Stimulated activated CD4-positive, alpha-beta T cell treated with anti-CD3 and anti-CD28 coated beads, Interleukin-12 subunit alpha, Interleukin-12 subunit beta, amount 100 ng/mL, for 24 hours (primary cell): ENCODE results near the gene NME2.
A peak's percentile ranks its signal among the peaks of the same experiment; 100 is the strongest.
"Not testable (repeated sequence)": the region's sequence is repeated elsewhere in the genome, so short reads cannot be mapped to it uniquely, and the experiment has no call there.

ENCODE experiments used
- DNase-seq, 2 experiments: peaks; one replicate each; pipeline ENCODE4 v3.0.0-alpha.2; 2020; ENCODE audit warnings: low read depth in 2 of 2

The NME2 gene

GRCh38 chr17:51166198-51166986, at the start of gene NME2:
NME2 (plus strand) TSS chr17:51166411; CDS start chr17:51166831, 420 bp downstream.
- peak; percentile 61 to 75 for DNase-seq

- DNase-seq: no peak
Observed at GRCh38 chr17:51118330-51119195, 47.6 kb upstream of the NME2 start.

GRCh38 chr17:51119415-51120356, 46.5 kb upstream of the NME2 start:
- peak in 1 of 2 experiments; percentile 17 for DNase-seq

GRCh38 chr17:51120357-51120738, 45.9 kb upstream of the NME2 start:
- DNase-seq: peak; percentile 5 to 15

- peak; percentile 82 to 90 for DNase-seq
Observed at GRCh38 chr17:51120739-51121619, 45.2 kb upstream of the NME2 start, which contains the start of gene SPAG9. SPAG9 (minus strand) TSS chr17:51120868; CDS start chr17:51120656, 212 bp downstream.

- peak; percentile 85 to 91 for DNase-seq
Observed at GRCh38 chr17:51121620-51122472, 44.4 kb upstream of the NME2 start.

GRCh38 chr17:51122473-51123115, 43.6 kb upstream of the NME2 start:
- DNase-seq: not testable (repeated sequence)

- no peak for DNase-seq
Observed at GRCh38 chr17:51124640-51125503, 41.3 kb upstream of the NME2 start.

- DNase-seq: no peak
Observed at GRCh38 chr17:51128076-51128475, 38.1 kb upstream of the NME2 start.

- DNase-seq: no peak
Observed at GRCh38 chr17:51132964-51133319, 33.3 kb upstream of the NME2 start.

- DNase-seq: no peak
Observed at GRCh38 chr17:51133365-51133764, 32.8 kb upstream of the NME2 start.

GRCh38 chr17:51135956-51136355, 30.3 kb upstream of the NME2 start:
- no peak for DNase-seq

- DNase-seq: no peak
Observed at GRCh38 chr17:51142597-51142996, 23.6 kb upstream of the NME2 start.

- DNase-seq: no peak
Observed at GRCh38 chr17:51144266-51145022, 21.8 kb upstream of the NME2 start.

- no peak for DNase-seq
Observed at GRCh38 chr17:51147650-51148049, 18.6 kb upstream of the NME2 start.

- DNase-seq: no peak
Observed at GRCh38 chr17:51149163-51149562, 17.0 kb upstream of the NME2 start.

GRCh38 chr17:51150932-51151331, 15.3 kb upstream of the NME2 start:
- no peak for DNase-seq
